ENCODE results near the gene PDCD6IP.

GRCh38 chr3:33869977-33870376 lies 71.5 kb downstream of the PDCD6IP start:
- TF ChIP-seq, protein P1, sequence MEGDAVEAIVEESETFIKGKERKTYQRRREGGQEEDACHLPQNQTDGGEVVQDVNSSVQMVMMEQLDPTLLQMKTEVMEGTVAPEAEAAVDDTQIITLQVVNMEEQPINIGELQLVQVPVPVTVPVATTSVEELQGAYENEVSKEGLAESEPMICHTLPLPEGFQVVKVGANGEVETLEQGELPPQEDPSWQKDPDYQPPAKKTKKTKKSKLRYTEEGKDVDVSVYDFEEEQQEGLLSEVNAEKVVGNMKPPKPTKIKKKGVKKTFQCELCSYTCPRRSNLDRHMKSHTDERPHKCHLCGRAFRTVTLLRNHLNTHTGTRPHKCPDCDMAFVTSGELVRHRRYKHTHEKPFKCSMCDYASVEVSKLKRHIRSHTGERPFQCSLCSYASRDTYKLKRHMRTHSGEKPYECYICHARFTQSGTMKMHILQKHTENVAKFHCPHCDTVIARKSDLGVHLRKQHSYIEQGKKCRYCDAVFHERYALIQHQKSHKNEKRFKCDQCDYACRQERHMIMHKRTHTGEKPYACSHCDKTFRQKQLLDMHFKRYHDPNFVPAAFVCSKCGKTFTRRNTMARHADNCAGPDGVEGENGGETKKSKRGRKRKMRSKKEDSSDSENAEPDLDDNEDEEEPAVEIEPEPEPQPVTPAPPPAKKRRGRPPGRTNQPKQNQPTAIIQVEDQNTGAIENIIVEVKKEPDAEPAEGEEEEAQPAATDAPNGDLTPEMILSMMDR (IDR thresholded peaks at IDR 0.05) = no peak
- TF ChIP-seq POLR2AphosphoS5 (IDR thresholded peaks at IDR 0.05) (no peak), POLR2A (IDR thresholded peaks at IDR 0.05) (no peak)

All from breast epithelium (tissue), 3 donors.